Kidney (tissue), 14 donors: ENCODE results near the gene DTYMK. TPM values are rescaled to one million over a fixed set of nuclear protein-coding genes. Genes with fewer than 3 reads are reported as not detected.

Experiments
- DNase-seq, 5 donors: peaks; one replicate each; pipeline ENCODE4 v3.0.0-alpha.2; 2013 to 2020
- FAIRE-seq: peaks from 2 replicates; lab custom pipeline; 2012; peaks lifted over from hg19 to GRCh38; lab: Jason Lieb, UNC
- H3K27ac ChIP-seq, 2 donors: one replicate each; pipeline ENCODE4 v1.7.0; 2013; ENCODE audit warnings: low read depth in 2 of 2, low read length in 2 of 2, inconsistent platforms in 1 of 2
- H3K27me3 ChIP-seq: one replicate; pipeline ENCODE4 v1.7.1; 2013; ENCODE audit warnings: low read length, inconsistent platforms; ENCODE audit not compliant: control insufficient read depth, insufficient read depth
- H3K36me3 ChIP-seq, 3 donors: one replicate each; pipeline versions ENCODE4 v1.7.0 to v1.7.1; 2013; ENCODE audit warnings: low read length in 3 of 3, control low read depth in 1 of 3, inconsistent platforms in 1 of 3; ENCODE audit not compliant: insufficient read depth in 3 of 3, control insufficient read depth in 2 of 3
- H3K4me1 ChIP-seq, 3 donors: one replicate each; pipeline versions ENCODE4 v1.7.0 to v1.7.1; 2013; ENCODE audit warnings: low read length in 3 of 3, inconsistent platforms in 1 of 3, low read depth in 1 of 3; ENCODE audit not compliant: control insufficient read depth in 2 of 3, insufficient read depth in 2 of 3
- H3K4me3 ChIP-seq, 3 donors: one replicate each; pipeline versions ENCODE4 v1.7.0 to v1.8.1; 2013; ENCODE audit warnings: low read length in 3 of 3, control low read depth in 1 of 3, inconsistent platforms in 1 of 3
- H3K9ac ChIP-seq, 3 donors: one replicate each; pipeline versions ENCODE4 v1.7.0 to v1.7.1; 2013; ENCODE audit warnings: low read length in 3 of 3, control low read depth in 1 of 3, inconsistent platforms in 1 of 3
- H3K9me3 ChIP-seq, 3 donors: one replicate each; pipeline versions ENCODE4 v1.7.0 to v1.7.1; 2013; ENCODE audit warnings: low read length in 3 of 3, control low read depth in 1 of 3, inconsistent platforms in 1 of 3; ENCODE audit not compliant: control insufficient read depth in 2 of 3, insufficient read depth in 1 of 3
- intact Hi-C: fragments of 100-400 bp; cut with DNase I; formaldehyde crosslinking; loops from one replicate; pipeline ENCODE4 v1.11.1; 2022
- polyA plus RNA-seq: library from polyadenylated mRNA; stranded (reverse); fragments of 350-450 nt; fragmentation: Illumina TruSeq; extraction: RNeasy Lipid Tissue Mini Kit (QIAGEN cat#74804); gene quantifications from one replicate; pipeline ENCODE4 v1.2.3, GENCODE V29; 2014; ENCODE audit warnings: low read depth, low replicate concordance; ENCODE audit not compliant: insufficient read depth
- total RNA-seq: library from RNA; stranded (reverse); fragmentation: NEBNext Ultra II Directional; extraction: Animal tissue kit (Norgen Biotek cat#: 25700); gene quantifications from one replicate; pipeline ENCODE4 v1.2.1, GENCODE V29; 2021
- TF ChIP-seq, protein P1 (sequence below): IDR thresholded peaks from 3 replicates; pipeline ENCODE4 v1.5.1; 2012; ENCODE audit warnings: mild to moderate bottlenecking, moderate library complexity, borderline replicate concordance; ENCODE audit not compliant: insufficient read depth; ENCODE audit errors: extremely low read depth
- donor health status: control.
- donor health status: control.
- donor health status: control.
- donor health status: control.
- donor health status: control.
- donor health status: DM: yes; HTN: yes; CAD: no.
- donor health status: Normal renal cell carcinoma (clear cell type).

The DTYMK gene
- total and polyA plus RNA-seq, 2 donors from 2014 or later = 19.0 to 27.1 TPM

DNA sequence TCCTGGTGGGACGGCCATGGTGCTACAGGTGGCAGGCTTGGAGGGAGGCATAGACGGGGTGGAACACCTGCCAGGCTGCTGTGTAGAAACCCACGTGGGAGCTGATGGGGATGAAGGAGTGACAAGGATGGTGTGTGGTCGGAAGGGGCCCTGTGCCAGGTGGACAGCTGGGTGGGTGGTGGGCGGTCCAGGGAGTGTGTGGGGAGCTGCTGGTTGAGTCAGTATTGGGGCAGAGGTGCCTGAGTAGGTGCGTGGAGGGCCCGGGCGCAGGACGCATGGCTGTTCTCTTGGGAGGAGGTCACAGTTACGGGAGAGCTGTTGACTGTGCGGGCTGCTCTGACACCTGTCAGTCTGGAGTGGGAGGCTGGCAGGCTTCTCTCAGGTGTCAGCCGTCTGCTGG, 35.2 kb upstream of the DTYMK start:
- Histone ChIP-seq H3K4me3 (no peak overlapping the region), H3K27ac (no peak overlapping the region), H3K9me3 (peaks cover 0 to 2% (median 0%) of the 10 kb centered on the region in 3 donors), H3K27me3 (no peaks in the 10 kb centered on the region), H3K9ac (no peak overlapping the region), H3K4me1 (no peaks in the 10 kb centered on the region), H3K36me3 (peaks cover 14 to 26% (median 24%) of the 10 kb centered on the region in 3 donors)
- DNase-seq (no peak), FAIRE-seq (no peak)
- intact Hi-C loops = no loop called here
- TF ChIP-seq, protein P1, sequence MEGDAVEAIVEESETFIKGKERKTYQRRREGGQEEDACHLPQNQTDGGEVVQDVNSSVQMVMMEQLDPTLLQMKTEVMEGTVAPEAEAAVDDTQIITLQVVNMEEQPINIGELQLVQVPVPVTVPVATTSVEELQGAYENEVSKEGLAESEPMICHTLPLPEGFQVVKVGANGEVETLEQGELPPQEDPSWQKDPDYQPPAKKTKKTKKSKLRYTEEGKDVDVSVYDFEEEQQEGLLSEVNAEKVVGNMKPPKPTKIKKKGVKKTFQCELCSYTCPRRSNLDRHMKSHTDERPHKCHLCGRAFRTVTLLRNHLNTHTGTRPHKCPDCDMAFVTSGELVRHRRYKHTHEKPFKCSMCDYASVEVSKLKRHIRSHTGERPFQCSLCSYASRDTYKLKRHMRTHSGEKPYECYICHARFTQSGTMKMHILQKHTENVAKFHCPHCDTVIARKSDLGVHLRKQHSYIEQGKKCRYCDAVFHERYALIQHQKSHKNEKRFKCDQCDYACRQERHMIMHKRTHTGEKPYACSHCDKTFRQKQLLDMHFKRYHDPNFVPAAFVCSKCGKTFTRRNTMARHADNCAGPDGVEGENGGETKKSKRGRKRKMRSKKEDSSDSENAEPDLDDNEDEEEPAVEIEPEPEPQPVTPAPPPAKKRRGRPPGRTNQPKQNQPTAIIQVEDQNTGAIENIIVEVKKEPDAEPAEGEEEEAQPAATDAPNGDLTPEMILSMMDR = no peak

DNA sequence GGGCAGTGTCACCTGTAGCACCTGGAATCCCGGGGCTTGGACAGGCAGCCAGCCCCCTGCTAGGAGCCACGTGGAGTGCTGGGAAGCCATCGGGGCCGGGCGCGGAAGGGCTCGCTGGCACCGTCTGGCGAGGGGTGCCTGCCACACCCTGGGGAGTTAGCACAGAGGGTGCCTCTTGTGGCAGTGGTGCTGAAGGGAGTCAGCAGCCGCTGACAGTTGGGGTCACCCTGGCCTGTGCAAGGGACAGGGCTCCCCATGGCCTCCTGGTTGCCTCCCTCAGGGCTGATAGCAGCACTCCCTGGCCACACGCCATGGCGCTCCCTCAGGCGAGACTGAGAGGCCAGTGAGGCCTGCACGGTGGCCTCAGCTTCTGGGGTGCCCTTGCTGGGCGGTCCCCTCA, 33.9 kb upstream of the DTYMK start:
- Histone ChIP-seq H3K4me1 (no peaks in the 10 kb centered on the region), H3K9ac (no peak overlapping the region), H3K4me3 (no peak overlapping the region), H3K36me3 (peaks cover 14 to 29% (median 26%) of the 10 kb centered on the region in 3 donors), H3K27me3 (no peaks in the 10 kb centered on the region), H3K9me3 (peaks cover 0 to 2% (median 0%) of the 10 kb centered on the region in 3 donors), H3K27ac (no peak overlapping the region)
- DNase-seq (no peak), FAIRE-seq (no peak)
- TF ChIP-seq, protein P1 = no peak
- intact Hi-C loops = no loop called here

DNA sequence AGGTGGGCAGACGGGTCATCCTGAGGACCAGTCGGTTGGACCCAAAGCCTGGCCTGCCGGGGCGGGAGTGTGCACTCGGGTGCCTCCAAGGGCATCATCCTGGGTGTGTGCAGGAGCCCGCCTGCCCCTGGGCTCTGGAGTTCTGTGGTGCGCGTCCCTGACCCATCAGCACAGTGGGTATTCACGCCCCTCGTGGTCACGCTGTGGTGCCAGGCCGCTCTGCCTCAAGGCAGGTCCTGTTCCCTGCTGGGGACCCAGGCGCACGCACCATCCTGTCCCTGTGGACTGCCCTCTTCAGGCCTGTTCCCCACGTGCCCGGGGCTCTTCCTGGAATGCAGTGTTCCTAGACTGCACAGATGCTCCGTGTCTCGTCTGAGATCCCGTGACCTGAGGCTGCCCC, 33.5 kb upstream of the DTYMK start:
- Histone ChIP-seq H3K9me3 (peaks cover 0 to 2% (median 0%) of the 10 kb centered on the region in 3 donors), H3K4me3 (no peak overlapping the region), H3K27me3 (no peaks in the 10 kb centered on the region), H3K4me1 (no peaks in the 10 kb centered on the region), H3K9ac (no peak overlapping the region), H3K27ac (no peak overlapping the region), H3K36me3 (peaks cover 14 to 29% (median 26%) of the 10 kb centered on the region in 3 donors)
- no peak for FAIRE-seq
- intact Hi-C loops = no loop called here
- DNase-seq = no peak
- TF ChIP-seq, protein P1 = no peak

DNA sequence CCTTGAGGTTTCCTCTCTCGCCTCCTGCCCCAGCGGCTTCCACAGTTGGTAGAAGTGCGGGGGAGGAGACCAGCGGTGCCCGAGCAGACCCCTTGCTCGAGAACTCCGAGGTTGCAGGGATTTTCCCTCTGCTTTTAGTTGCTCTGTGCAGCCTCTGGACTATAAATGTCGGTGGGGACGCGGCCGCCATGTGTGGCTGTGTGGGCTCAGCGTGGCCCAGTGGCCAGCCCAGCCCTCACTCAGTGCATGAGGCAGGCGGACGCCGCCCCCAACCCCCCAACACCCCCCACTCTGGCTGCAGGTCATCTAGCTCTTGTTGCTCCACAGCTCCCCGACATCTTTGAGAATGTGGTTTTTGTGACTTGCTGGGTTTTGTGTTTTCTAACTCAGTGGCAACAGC, 32.5 kb upstream of the DTYMK start:
- Histone ChIP-seq H3K9ac (no peak overlapping the region), H3K4me1 (no peaks in the 10 kb centered on the region), H3K4me3 (no peak overlapping the region), H3K27me3 (no peaks in the 10 kb centered on the region), H3K9me3 (peaks cover 0 to 2% (median 2%) of the 10 kb centered on the region in 3 donors), H3K36me3 (peaks cover 14 to 29% (median 27%) of the 10 kb centered on the region in 3 donors), H3K27ac (no peak overlapping the region)
- TF ChIP-seq, protein P1 = no peak
- no peak for FAIRE-seq
- intact Hi-C loops = no loop called here
- no peak for DNase-seq
